Panc1 (cell line): Measurements from ENCODE around the gene ANKRD18B. TPM values are rescaled to one million over a fixed set of nuclear protein-coding genes. Genes with fewer than 3 reads are reported as not detected.
"Not testable (repeated sequence)": the region's sequence is repeated elsewhere in the genome, so short reads cannot be mapped to it uniquely, and the experiment has no call there.

Experiments
- ATAC-seq: fragments of 200-7000 bp; cut with Tn5 transposase; 2 replicates; pipeline ENCODE4 v1.9.1; 2020; ENCODE audit warnings: mild to moderate bottlenecking, moderate library complexity
- BruUV-seq: library from RNA; stranded (reverse); fragments of 400-500 nt; replicated peaks from 2 replicates; lab custom pipeline; 2021; lab: Mats Ljungman, UMichigan
- CTCF ChIA-PET: fragments of 300-600 bp; sonication (Branson Sonifier 250); formaldehyde crosslinking; loops from one replicate; lab custom pipeline; 2022; ENCODE audit warnings: antibody characterized with exemption; lab: Charles Lee
- POLR2A ChIA-PET: fragments of 300-600 bp; sonication (Branson Sonifier 250); formaldehyde crosslinking; loops from one replicate; lab custom pipeline; 2022; ENCODE audit warnings: antibody characterized with exemption; lab: Charles Lee
- DNase-seq: peaks from one replicate; pipeline ENCODE4 v3.0.0-alpha.2; 2010; ENCODE audit warnings: low read depth, low spot score
- H3K27ac ChIP-seq: 2 replicates; pipeline ENCODE4 v1.5.1; 2011; ENCODE audit warnings: mild to moderate bottlenecking, low read length, inconsistent platforms
- H3K27me3 ChIP-seq: fragments of 200-500 bp; sonication (Bioruptor generic); 2 replicates; pipeline ENCODE4 v1.6.0; 2014; ENCODE audit warnings: low read length, inconsistent platforms; ENCODE audit not compliant: control insufficient read depth, insufficient read depth
- H3K36me3 ChIP-seq: fragments of 200-500 bp; sonication (Bioruptor generic); 2 replicates; pipeline ENCODE4 v1.5.1; 2014; ENCODE audit warnings: inconsistent platforms, mild to moderate bottlenecking, low read length, moderate library complexity; ENCODE audit not compliant: control insufficient read depth, insufficient read depth
- H3K4me1 ChIP-seq: 2 replicates; pipeline ENCODE4 v1.5.1; 2011; ENCODE audit warnings: inconsistent platforms, mild to moderate bottlenecking, low read length, moderate library complexity; ENCODE audit not compliant: control insufficient read depth, insufficient read depth
- H3K4me3 ChIP-seq, 2 experiments: 2 replicates each; pipeline ENCODE4 v1.5.1; 2011 to 2012; ENCODE audit warnings: low read depth in 2 of 2, low read length in 2 of 2, mild to moderate bottlenecking in 2 of 2, inconsistent platforms in 1 of 2, moderate library complexity in 1 of 2
- H3K9me3 ChIP-seq: fragments of 200-500 bp; sonication (Bioruptor generic); 2 replicates; pipeline ENCODE4 v1.5.1; 2014; ENCODE audit warnings: low read depth, mild to moderate bottlenecking, inconsistent platforms, low read length, moderate library complexity; ENCODE audit not compliant: control insufficient read depth, insufficient read depth
- CTCF ChIP-seq: fragments of 450-650 bp; IDR thresholded peaks from 2 replicates; pipeline ENCODE4 v1.5.1; 2017; ENCODE audit warnings: mild to moderate bottlenecking
- POLR2AphosphoS5 ChIP-seq: IDR thresholded peaks from 2 replicates; pipeline ENCODE4 v1.6.1; 2012; ENCODE audit warnings: mild to moderate bottlenecking, low read depth, low read length, moderate library complexity
- TCF7L2 ChIP-seq: IDR thresholded peaks from 2 replicates; pipeline ENCODE4 v1.6.1; 2011; ENCODE audit warnings: mild to moderate bottlenecking, low read depth, low read length, inconsistent platforms
- in situ Hi-C: cut with HindIII; loops from 2 replicates; pipeline ENCODE4 v1.10.0; 2016; ENCODE audit warnings: low sequenced_read_pairs, low pct_unique_long_range_greater_than_20kb
- intact Hi-C: fragments of 100-400 bp; cut with micrococcal nuclease; formaldehyde crosslinking; loops from one replicate; pipeline ENCODE4 v1.10.0; 2022; ENCODE audit not compliant: unreplicated experiment
- total RNA-seq: library from RNA; stranded (reverse); gene quantifications from one replicate; pipeline ENCODE4 v1.2.1, GENCODE V29; 2021; ENCODE audit not compliant: unreplicated experiment

The ANKRD18B gene
- total RNA-seq, 1 experiment from 2014 or later: 7.3 TPM

- no TSS peak for BruUV-seq
- Histone ChIP-seq H3K4me1 (no peaks in the 10 kb centered on the region), H3K9me3 (no peaks in the 10 kb centered on the region), H3K36me3 (no peaks in the 10 kb centered on the region), H3K27ac (no peak overlapping the region), H3K27me3 (peaks cover 10% of the 10 kb centered on the region), H3K4me3 (no peak overlapping the region)
- ChIA-PET CTCF (interaction anchor here (0.6 kb wide), 1 partner anchor 127 kb away, joined by 6 read pairs; no protein-coding TSS in a partner anchor), POLR2A (no interaction called here)
- intact Hi-C loops (no loop called here), in situ Hi-C loops (no loop called here)
- no peak for DNase-seq
- no peak for ATAC-seq
- TF ChIP-seq POLR2AphosphoS5: no peak
- TF ChIP-seq TCF7L2: no peak
Measured at GRCh38 chr9:33611358-33611757, 87.3 kb downstream of the ANKRD18B start.

- H3K27ac ChIP-seq, H3K27me3 ChIP-seq, DNase-seq, H3K4me1 ChIP-seq, H3K9me3 ChIP-seq, in situ Hi-C loops, intact Hi-C loops, H3K4me3 ChIP-seq, POLR2A ChIA-PET, ATAC-seq, BruUV-seq, H3K36me3 ChIP-seq, CTCF ChIA-PET: not testable (repeated sequence)
Measured at GRCh38 chr9:33612410-33612809, 88.4 kb downstream of the ANKRD18B start.

- in situ Hi-C loops: no loop called here
- intact Hi-C loops: no loop called here
- ATAC-seq: no peak
- no peaks in the 10 kb centered on the region for H3K36me3 ChIP-seq
- H3K27me3 ChIP-seq: peaks cover 10% of the 10 kb centered on the region
- no peak for TF ChIP-seq CTCF
- no peak overlapping the region for H3K27ac ChIP-seq
- DNase-seq: no peak
- ChIA-PET POLR2A (no interaction called here), CTCF (no interaction called here)
- no TSS peak for BruUV-seq
- H3K4me1 ChIP-seq: no peaks in the 10 kb centered on the region
- no peak overlapping the region for H3K4me3 ChIP-seq
- no peaks in the 10 kb centered on the region for H3K9me3 ChIP-seq
Measured at GRCh38 chr9:33614001-33614687, 90.1 kb downstream of the ANKRD18B start.

GRCh38 chr9:33618370-33618769 is 94.3 kb downstream of the ANKRD18B start:
- H3K27ac ChIP-seq, BruUV-seq, H3K4me1 ChIP-seq, H3K36me3 ChIP-seq, ATAC-seq, H3K27me3 ChIP-seq, intact Hi-C loops, DNase-seq, POLR2A ChIA-PET, in situ Hi-C loops, H3K4me3 ChIP-seq, H3K9me3 ChIP-seq: not testable (repeated sequence)
- CTCF ChIA-PET: interaction anchor here (1.0 kb wide), 1 partner anchor 103 kb away, joined by 3 read pairs; no protein-coding TSS in a partner anchor
